Mesendoderm (in vitro differentiated cells): ENCODE data around the gene SOX5.
A peak's percentile ranks its signal among the peaks of the same experiment; 100 is the strongest.

Source experiments
- DNase-seq: peaks from one replicate; pipeline ENCODE4 v3.0.0; 2013
- H2AK5ac ChIP-seq: 2 replicates; pipeline ENCODE4 v1.6.1; 2013; ENCODE audit warnings: low read length, inconsistent platforms
- H2BK120ac ChIP-seq: 2 replicates; pipeline ENCODE4 v1.6.1; 2013; ENCODE audit warnings: low read depth, mild to moderate bottlenecking, low read length, moderate library complexity, mixed read lengths
- H2BK15ac ChIP-seq: replicated peaks from 2 replicates; pipeline ENCODE4 v1.6.1; 2013; ENCODE audit warnings: low read depth, mild to moderate bottlenecking, moderate library complexity
- H2BK5ac ChIP-seq: 2 replicates; pipeline ENCODE4 v1.6.1; 2013; ENCODE audit warnings: low read length, inconsistent platforms
- H3K18ac ChIP-seq: 2 replicates; pipeline ENCODE4 v1.6.1; 2013; ENCODE audit warnings: mild to moderate bottlenecking, low read length, mixed read lengths
- H3K23ac ChIP-seq: one replicate; pipeline ENCODE4 v1.6.1; 2013; ENCODE audit warnings: low read length
- H3K27ac ChIP-seq: 2 replicates; pipeline ENCODE4 v1.5.1; 2013; ENCODE audit warnings: low read depth, mild to moderate bottlenecking, inconsistent platforms, low read length, moderate library complexity
- H3K27me3 ChIP-seq: 2 replicates; pipeline ENCODE4 v1.6.1; 2013; ENCODE audit warnings: low read length, control low read depth, mild to moderate bottlenecking, inconsistent platforms; ENCODE audit not compliant: insufficient read depth, poor library complexity
- H3K36me3 ChIP-seq: 2 replicates; pipeline ENCODE4 v1.6.1; 2013; ENCODE audit warnings: low read length, inconsistent platforms; ENCODE audit not compliant: control insufficient read depth, insufficient read depth
- H3K4ac ChIP-seq: one replicate; pipeline ENCODE4 v1.6.1; 2013; ENCODE audit warnings: low read depth, mild to moderate bottlenecking, low read length, moderate library complexity
- H3K4me1 ChIP-seq: 2 replicates; pipeline ENCODE4 v1.6.1; 2013; ENCODE audit warnings: low read depth, low read length, inconsistent platforms; ENCODE audit not compliant: control insufficient read depth
- H3K4me2 ChIP-seq: 2 replicates; pipeline ENCODE4 v1.6.1; 2013; ENCODE audit warnings: low read length
- H3K4me3 ChIP-seq: 2 replicates; pipeline ENCODE4 v1.5.1; 2013; ENCODE audit warnings: mild to moderate bottlenecking, low read length
- H3K56ac ChIP-seq: one replicate; pipeline ENCODE4 v1.6.1; 2013; ENCODE audit warnings: low read length
- H3K79me1 ChIP-seq: 2 replicates; pipeline ENCODE4 v1.6.1; 2013; ENCODE audit warnings: low read length, inconsistent platforms
- H3K79me2 ChIP-seq: 2 replicates; pipeline ENCODE4 v1.6.1; 2013; ENCODE audit warnings: mild to moderate bottlenecking, low read length; ENCODE audit not compliant: control insufficient read depth, insufficient read depth
- H3K9ac ChIP-seq: 2 replicates; pipeline ENCODE4 v1.6.1; 2013; ENCODE audit warnings: low read length, inconsistent platforms
- H4K5ac ChIP-seq: one replicate; pipeline ENCODE4 v1.6.1; 2013; ENCODE audit warnings: low read length
- H4K8ac ChIP-seq: one replicate; pipeline ENCODE4 v1.6.1; 2013; ENCODE audit warnings: low read depth, mild to moderate bottlenecking, control low read depth, low read length, moderate library complexity
- WGBS: extraction: QIAGEN DNeasy Blood & Tissue Kit; methylation state at CpG from one replicate; pipeline ENCODE4 v1.1.7; 2013; ENCODE audit warnings: low lambda C conversion rate, missing lambda C conversion rate; ENCODE audit not compliant: insufficient coverage; ENCODE audit errors: extremely low coverage; 5-methylcytosine and 5-hydroxymethylcytosine counted together

Gene SOX5

GRCh38 chr12:23555180-23555824, 394.2 kb downstream of the SOX5 start:
- no peak overlapping the region for H2BK5ac ChIP-seq
- DNase-seq, result no peak
- no peaks in the 10 kb centered on the region for H3K79me2 ChIP-seq
- no peak overlapping the region for H4K5ac ChIP-seq
- H3K9ac ChIP-seq, result no peak overlapping the region
- no peak overlapping the region for H4K8ac ChIP-seq
- H3K4me2 ChIP-seq, result no peak overlapping the region
- H3K23ac ChIP-seq, result no peak overlapping the region
- no peak overlapping the region for H2BK120ac ChIP-seq
- H3K4me3 ChIP-seq, result no peak overlapping the region
- no peak overlapping the region for H3K27ac ChIP-seq
- no CpG with 5 or more reads among the region's 4 CpGs for WGBS
- H3K79me1 ChIP-seq, result no peaks in the 10 kb centered on the region
- no peaks in the 10 kb centered on the region for H3K4me1 ChIP-seq
- peak overlapping the region; percentile 74 for H2BK15ac ChIP-seq
- no peak overlapping the region for H3K18ac ChIP-seq
- H3K27me3 ChIP-seq, result no peaks in the 10 kb centered on the region
- H3K36me3 ChIP-seq, result no peaks in the 10 kb centered on the region
- no peak overlapping the region for H3K4ac ChIP-seq
- H2AK5ac ChIP-seq, result no peak overlapping the region
- no peak overlapping the region for H3K56ac ChIP-seq

- WGBS, result no CpG with 5 or more reads among the region's 1 CpG
- Histone ChIP-seq H3K56ac (no peak overlapping the region), H2BK5ac (no peak overlapping the region), H3K27ac (no peak overlapping the region), H3K18ac (no peak overlapping the region), H3K4me1 (no peaks in the 10 kb centered on the region), H3K9ac (no peak overlapping the region), H3K36me3 (no peaks in the 10 kb centered on the region), H2BK15ac (no peak overlapping the region), H2AK5ac (no peak overlapping the region), H4K8ac (no peak overlapping the region), H4K5ac (no peak overlapping the region), H2BK120ac (no peak overlapping the region), H3K79me2 (no peaks in the 10 kb centered on the region), H3K23ac (no peak overlapping the region), H3K4me3 (no peak overlapping the region), H3K27me3 (no peaks in the 10 kb centered on the region), H3K4ac (no peak overlapping the region), H3K79me1 (no peaks in the 10 kb centered on the region), H3K4me2 (no peak overlapping the region)
- DNase-seq, result peak; percentile 52
Observed at GRCh38 chr12:23552417-23552816, 397.1 kb downstream of the SOX5 start.

- no peaks in the 10 kb centered on the region for H3K79me2 ChIP-seq
- no peak overlapping the region for H4K5ac ChIP-seq
- no peak overlapping the region for H3K23ac ChIP-seq
- no peak overlapping the region for H2BK120ac ChIP-seq
- H3K36me3 ChIP-seq, result no peaks in the 10 kb centered on the region
- no peak overlapping the region for H3K4me3 ChIP-seq
- no peak overlapping the region for H3K9ac ChIP-seq
- H2BK5ac ChIP-seq, result no peak overlapping the region
- H3K18ac ChIP-seq, result no peak overlapping the region
- no peaks in the 10 kb centered on the region for H3K27me3 ChIP-seq
- H3K4ac ChIP-seq, result no peak overlapping the region
- WGBS, result no CpG with 5 or more reads among the region's 2 CpGs
- no peak for DNase-seq
- H3K56ac ChIP-seq, result no peak overlapping the region
- no peak overlapping the region for H2AK5ac ChIP-seq
- H3K4me2 ChIP-seq, result no peak overlapping the region
- no peaks in the 10 kb centered on the region for H3K4me1 ChIP-seq
- H3K79me1 ChIP-seq, result no peaks in the 10 kb centered on the region
- H2BK15ac ChIP-seq, result peak overlapping the region; percentile 74
- H3K27ac ChIP-seq, result no peak overlapping the region
- no peak overlapping the region for H4K8ac ChIP-seq
Observed at GRCh38 chr12:23550753-23551152, 398.7 kb downstream of the SOX5 start.

GRCh38 chr12:23548742-23549141, 400.7 kb downstream of the SOX5 start:
- Histone ChIP-seq H3K36me3 (no peaks in the 10 kb centered on the region), H3K56ac (no peak overlapping the region), H3K27ac (no peak overlapping the region), H2AK5ac (no peak overlapping the region), H2BK120ac (no peak overlapping the region), H3K79me2 (no peaks in the 10 kb centered on the region), H4K5ac (no peak overlapping the region), H3K4ac (no peak overlapping the region), H4K8ac (no peak overlapping the region), H3K27me3 (no peaks in the 10 kb centered on the region), H3K4me1 (no peaks in the 10 kb centered on the region), H3K9ac (no peak overlapping the region), H2BK15ac (no peak overlapping the region), H2BK5ac (no peak overlapping the region), H3K18ac (no peak overlapping the region), H3K23ac (no peak overlapping the region), H3K79me1 (no peaks in the 10 kb centered on the region), H3K4me3 (no peak overlapping the region), H3K4me2 (no peak overlapping the region)
- DNase-seq, result no peak

- Histone ChIP-seq H3K56ac (no peak overlapping the region), H2BK120ac (no peak overlapping the region)
- WGBS, result no CpG with 5 or more reads among the region's 4 CpGs
Observed at GRCh38 chr12:23546756-23547155, 402.7 kb downstream of the SOX5 start.

GRCh38 chr12:23543767-23544166, 405.7 kb downstream of the SOX5 start:
- H3K4me1 ChIP-seq, result no peaks in the 10 kb centered on the region
- no peak overlapping the region for H2BK120ac ChIP-seq
- H3K4ac ChIP-seq, result no peak overlapping the region
- WGBS, result no CpG with 5 or more reads among the region's 1 CpG
- no peak overlapping the region for H3K56ac ChIP-seq
- no peak overlapping the region for H4K8ac ChIP-seq
- no peaks in the 10 kb centered on the region for H3K27me3 ChIP-seq
- H3K36me3 ChIP-seq, result no peaks in the 10 kb centered on the region
- no peak overlapping the region for H3K27ac ChIP-seq
- no peak overlapping the region for H3K4me2 ChIP-seq
- H3K23ac ChIP-seq, result no peak overlapping the region
- DNase-seq, result no peak
- H3K79me1 ChIP-seq, result no peaks in the 10 kb centered on the region
- H2BK5ac ChIP-seq, result no peak overlapping the region
- H3K4me3 ChIP-seq, result no peak overlapping the region
- no peak overlapping the region for H2BK15ac ChIP-seq
- no peak overlapping the region for H2AK5ac ChIP-seq
- H3K9ac ChIP-seq, result no peak overlapping the region
- H3K18ac ChIP-seq, result no peak overlapping the region
- no peaks in the 10 kb centered on the region for H3K79me2 ChIP-seq
- no peak overlapping the region for H4K5ac ChIP-seq

More at GRCh38 chr12:23546756-23547155, 402.7 kb downstream of the SOX5 start:
- H2BK5ac ChIP-seq, result no peak overlapping the region
- no peaks in the 10 kb centered on the region for H3K27me3 ChIP-seq
- H3K4me3 ChIP-seq, result no peak overlapping the region
- H3K4me1 ChIP-seq, result no peaks in the 10 kb centered on the region
- H4K5ac ChIP-seq, result no peak overlapping the region
- H3K23ac ChIP-seq, result no peak overlapping the region
- H2AK5ac ChIP-seq, result no peak overlapping the region
- H3K9ac ChIP-seq, result no peak overlapping the region
- no peaks in the 10 kb centered on the region for H3K36me3 ChIP-seq
- DNase-seq, result no peak
- H3K79me1 ChIP-seq, result no peaks in the 10 kb centered on the region
- no peak overlapping the region for H3K4ac ChIP-seq
- no peaks in the 10 kb centered on the region for H3K79me2 ChIP-seq
- no peak overlapping the region for H3K27ac ChIP-seq
- H3K18ac ChIP-seq, result no peak overlapping the region
- no peak overlapping the region for H4K8ac ChIP-seq
- no peak overlapping the region for H3K4me2 ChIP-seq
- no peak overlapping the region for H2BK15ac ChIP-seq
